ENCODE data around the gene BEAN1. TPM values are rescaled to one million over a fixed set of nuclear protein-coding genes. Genes with fewer than 3 reads are reported as not detected.
"Not testable (repeated sequence)": the region's sequence is repeated elsewhere in the genome, so short reads cannot be mapped to it uniquely, and the experiment has no call there.

Gene BEAN1
- total RNA-seq, 1 donor from 2014 or later = 0.92 TPM

GRCh38 chr16:66441586-66442375 is 14.7 kb downstream of the BEAN1 start:
- ATAC-seq = no peak

- ATAC-seq = no peak
Measured at GRCh38 chr16:66442502-66443268, 15.6 kb downstream of the BEAN1 start.

- no peak for ATAC-seq
Measured at GRCh38 chr16:66443269-66443652, 16.2 kb downstream of the BEAN1 start.

GRCh38 chr16:66444049-66444481 is 17.0 kb downstream of the BEAN1 start:
- no peak for ATAC-seq

GRCh38 chr16:66446737-66447136 is 19.6 kb downstream of the BEAN1 start:
- ATAC-seq = no peak

GRCh38 chr16:66447491-66447890 is 20.4 kb downstream of the BEAN1 start:
- ATAC-seq = no peak

GRCh38 chr16:66451548-66451947 is 24.5 kb downstream of the BEAN1 start:
- ATAC-seq = no peak

GRCh38 chr16:66453230-66453629 is 26.1 kb downstream of the BEAN1 start:
- not testable (repeated sequence) for ATAC-seq

- ATAC-seq = no peak
Measured at GRCh38 chr16:66454751-66455150, 27.7 kb downstream of the BEAN1 start.

GRCh38 chr16:66455970-66456369 is 28.9 kb downstream of the BEAN1 start:
- no peak for ATAC-seq

GRCh38 chr16:66457888-66458287 is 30.8 kb downstream of the BEAN1 start:
- ATAC-seq = no peak

GRCh38 chr16:66458292-66458691 is 31.2 kb downstream of the BEAN1 start:
- ATAC-seq = no peak

GRCh38 chr16:66458853-66459252 is 31.8 kb downstream of the BEAN1 start:
- ATAC-seq = no peak

GRCh38 chr16:66459878-66460277 is 32.8 kb downstream of the BEAN1 start:
- ATAC-seq = no peak

- ATAC-seq = no peak
Measured at GRCh38 chr16:66460703-66461102, 33.6 kb downstream of the BEAN1 start.

GRCh38 chr16:66462912-66463311 is 35.8 kb downstream of the BEAN1 start:
- no peak for ATAC-seq

- ATAC-seq = not testable (repeated sequence)
Measured at GRCh38 chr16:66465946-66466345, 38.9 kb downstream of the BEAN1 start.

- ATAC-seq = not testable (repeated sequence)
Measured at GRCh38 chr16:66466636-66467035, 39.5 kb downstream of the BEAN1 start.

- ATAC-seq = no peak
Measured at GRCh38 chr16:66467611-66468010, 40.5 kb downstream of the BEAN1 start.

- ATAC-seq = no peak
Measured at GRCh38 chr16:66468321-66468965, 41.3 kb downstream of the BEAN1 start.

GRCh38 chr16:66469291-66469946 is 42.3 kb downstream of the BEAN1 start:
- ATAC-seq = no peak

GRCh38 chr16:66469947-66470546 is 43.0 kb downstream of the BEAN1 start:
- no peak for ATAC-seq

Data from esophagus mucosa (tissue), 1 donor.